Ascending aorta (tissue), 2 donors: ENCODE data around the gene RARB. TPM values are rescaled to one million over a fixed set of nuclear protein-coding genes. Genes with fewer than 3 reads are reported as not detected.

ENCODE experiments used
- DNase-seq, 2 donors: peaks; one replicate each; pipeline ENCODE4 v3.0.0-alpha.2; 2019; ENCODE audit warnings: low spot score in 2 of 2
- H3K27ac ChIP-seq, 2 donors: fragments of 200-600 bp; sonication (generic); one replicate each; pipeline ENCODE4 v1.5.1; 2016 to 2017; ENCODE audit warnings: mild to moderate bottlenecking in 1 of 2
- H3K27me3 ChIP-seq: fragments of 200-600 bp; sonication (generic); one replicate; pipeline ENCODE4 v1.5.1; 2017
- H3K36me3 ChIP-seq, 2 donors: fragments of 200-600 bp; sonication (generic); one replicate each; pipeline ENCODE4 v1.5.1; 2016
- H3K4me1 ChIP-seq, 2 donors: fragments of 200-600 bp; sonication (generic); one replicate each; pipeline ENCODE4 v1.5.1; 2016 to 2017; ENCODE audit warnings: mild to moderate bottlenecking in 1 of 2
- H3K4me3 ChIP-seq, 2 donors: fragments of 200-600 bp; sonication (generic); one replicate each; pipeline ENCODE4 v1.5.1; 2016 to 2017; ENCODE audit warnings: mild to moderate bottlenecking in 1 of 2
- H3K9me3 ChIP-seq, 2 donors: fragments of 200-600 bp; sonication (generic); one replicate each; pipeline ENCODE4 v1.5.1; 2016
- intact Hi-C: fragments of 100-400 bp; cut with DNase I; formaldehyde crosslinking; loops from one replicate; pipeline ENCODE4 v1.15.1; 2023
- total RNA-seq: library from RNA; depleted of rRNA; stranded (reverse); fragments of >200 nt; gene quantifications from one replicate; pipeline ENCODE4 v1.1.0, GENCODE V29; 2016
- TF ChIP-seq, protein P1 (sequence below), 3 experiments: fragments of 200-600 bp in 2 of 3; fragments of 450-650 bp in 1 of 3; sonication (generic) in 2 of 3; IDR thresholded peaks; one replicate each; pipeline ENCODE4 v1.5.1; 2016 to 2019; ENCODE audit warnings: antibody characterized with exemption in 3 of 3, mild to moderate bottlenecking in 1 of 3, moderate library complexity in 1 of 3

RARB gene
- total RNA-seq, 1 donor from 2014 or later: 52.7 TPM

DNA sequence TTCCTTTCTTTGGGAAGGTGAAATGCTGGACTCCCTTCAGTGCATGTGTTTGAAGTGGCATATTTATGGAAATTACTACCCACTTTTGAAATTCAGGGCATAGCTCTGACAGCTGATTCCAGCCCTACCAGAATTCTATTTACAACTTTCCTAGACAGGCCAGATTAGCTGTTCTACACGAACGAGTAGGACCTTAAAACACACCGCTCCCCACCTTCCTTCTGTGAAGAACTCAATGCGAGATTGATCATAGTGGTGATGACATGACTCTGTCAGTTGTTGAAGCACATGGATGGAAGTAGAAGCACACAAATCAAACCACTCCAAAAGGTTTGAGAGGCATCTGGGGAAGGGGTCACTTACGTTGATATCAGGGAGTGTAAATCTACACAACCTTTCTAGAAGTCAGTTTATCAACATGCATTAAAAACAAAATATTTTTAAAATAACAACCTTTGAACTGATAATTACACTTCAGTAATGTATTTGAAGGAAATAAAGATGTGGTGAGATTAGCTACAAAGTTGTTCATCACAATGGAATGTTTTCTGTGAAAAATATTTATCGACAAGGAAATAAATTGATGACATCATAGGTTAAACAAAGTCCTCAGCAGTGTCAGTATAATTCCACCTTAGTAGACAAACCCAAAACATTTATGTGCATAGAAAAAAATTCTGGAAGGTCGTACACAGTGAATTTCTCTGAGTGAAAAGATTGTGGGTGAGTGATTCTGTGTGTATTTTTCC lies 29.8 kb downstream of the RARB start:
- intact Hi-C loops: no loop called here
- peaks cover 4 to 20% of the 10 kb centered on the region in 2 donors for H3K4me1 ChIP-seq
- DNase-seq: no peak
- TF ChIP-seq, protein P1, sequence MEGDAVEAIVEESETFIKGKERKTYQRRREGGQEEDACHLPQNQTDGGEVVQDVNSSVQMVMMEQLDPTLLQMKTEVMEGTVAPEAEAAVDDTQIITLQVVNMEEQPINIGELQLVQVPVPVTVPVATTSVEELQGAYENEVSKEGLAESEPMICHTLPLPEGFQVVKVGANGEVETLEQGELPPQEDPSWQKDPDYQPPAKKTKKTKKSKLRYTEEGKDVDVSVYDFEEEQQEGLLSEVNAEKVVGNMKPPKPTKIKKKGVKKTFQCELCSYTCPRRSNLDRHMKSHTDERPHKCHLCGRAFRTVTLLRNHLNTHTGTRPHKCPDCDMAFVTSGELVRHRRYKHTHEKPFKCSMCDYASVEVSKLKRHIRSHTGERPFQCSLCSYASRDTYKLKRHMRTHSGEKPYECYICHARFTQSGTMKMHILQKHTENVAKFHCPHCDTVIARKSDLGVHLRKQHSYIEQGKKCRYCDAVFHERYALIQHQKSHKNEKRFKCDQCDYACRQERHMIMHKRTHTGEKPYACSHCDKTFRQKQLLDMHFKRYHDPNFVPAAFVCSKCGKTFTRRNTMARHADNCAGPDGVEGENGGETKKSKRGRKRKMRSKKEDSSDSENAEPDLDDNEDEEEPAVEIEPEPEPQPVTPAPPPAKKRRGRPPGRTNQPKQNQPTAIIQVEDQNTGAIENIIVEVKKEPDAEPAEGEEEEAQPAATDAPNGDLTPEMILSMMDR (IDR thresholded peaks at IDR 0.05): no peak
- H3K9me3 ChIP-seq: no peaks in the 10 kb centered on the region
- no peaks in the 10 kb centered on the region for H3K36me3 ChIP-seq
- H3K27ac ChIP-seq: peak overlapping the region; percentile 50 to 64
- H3K27me3 ChIP-seq: no peaks in the 10 kb centered on the region
- H3K4me3 ChIP-seq: no peak overlapping the region

DNA sequence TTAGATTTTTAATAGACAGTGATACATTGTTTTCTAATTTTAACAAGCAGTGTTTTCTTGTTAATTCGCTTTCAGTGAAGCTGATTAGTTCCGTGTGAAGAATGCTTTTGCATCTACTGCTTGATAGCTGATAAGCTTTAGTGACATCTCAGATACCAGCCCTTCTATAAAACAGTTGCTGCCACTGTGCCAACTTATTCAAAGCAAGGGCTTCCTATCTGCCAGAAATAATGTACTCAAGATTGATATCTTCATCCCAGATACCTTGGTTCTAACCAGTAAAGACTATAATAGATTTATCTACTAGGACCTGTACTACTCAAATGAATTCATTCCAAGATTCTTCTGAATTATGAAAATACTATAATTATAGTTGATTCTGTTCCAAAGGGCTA lies 30.4 kb downstream of the RARB start:
- no peaks in the 10 kb centered on the region for H3K9me3 ChIP-seq
- H3K36me3 ChIP-seq: no peaks in the 10 kb centered on the region
- no peak overlapping the region for H3K4me3 ChIP-seq
- intact Hi-C loops: no loop called here
- peak overlapping the region; percentile 8 to 56 for H3K27ac ChIP-seq
- DNase-seq: no peak
- TF ChIP-seq, protein P1 (IDR thresholded peaks at IDR 0.05): no peak
- H3K27me3 ChIP-seq: no peaks in the 10 kb centered on the region
- peaks cover 4 to 20% of the 10 kb centered on the region in 2 donors for H3K4me1 ChIP-seq

DNA sequence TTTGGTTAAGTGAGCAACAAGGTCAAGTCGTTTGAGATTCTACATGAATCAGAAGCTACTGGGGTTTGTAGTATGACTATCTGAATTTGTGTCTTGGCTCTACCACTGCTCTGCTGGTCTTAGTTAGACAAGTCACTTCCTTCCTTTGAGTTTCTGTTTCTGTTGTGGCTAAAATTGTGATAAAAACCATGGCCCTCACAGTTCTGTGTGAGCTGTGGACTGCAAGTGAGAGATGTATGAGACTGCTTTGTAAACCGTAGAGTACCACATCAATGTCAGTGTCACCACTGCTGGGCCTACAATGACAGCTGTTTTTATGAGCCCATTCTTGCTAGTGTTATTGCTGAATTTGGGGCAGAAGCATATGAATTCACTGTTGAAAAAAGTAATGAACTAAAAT lies 32.7 kb downstream of the RARB start:
- Histone ChIP-seq H3K4me3 (no peak overlapping the region), H3K27ac (no peak overlapping the region), H3K36me3 (no peaks in the 10 kb centered on the region), H3K27me3 (no peaks in the 10 kb centered on the region), H3K9me3 (no peaks in the 10 kb centered on the region), H3K4me1 (peaks cover 0 to 14% of the 10 kb centered on the region in 2 donors)
- TF ChIP-seq, protein P1 (IDR thresholded peaks at IDR 0.05): no peak
- intact Hi-C loops: no loop called here
- DNase-seq: no peak

DNA sequence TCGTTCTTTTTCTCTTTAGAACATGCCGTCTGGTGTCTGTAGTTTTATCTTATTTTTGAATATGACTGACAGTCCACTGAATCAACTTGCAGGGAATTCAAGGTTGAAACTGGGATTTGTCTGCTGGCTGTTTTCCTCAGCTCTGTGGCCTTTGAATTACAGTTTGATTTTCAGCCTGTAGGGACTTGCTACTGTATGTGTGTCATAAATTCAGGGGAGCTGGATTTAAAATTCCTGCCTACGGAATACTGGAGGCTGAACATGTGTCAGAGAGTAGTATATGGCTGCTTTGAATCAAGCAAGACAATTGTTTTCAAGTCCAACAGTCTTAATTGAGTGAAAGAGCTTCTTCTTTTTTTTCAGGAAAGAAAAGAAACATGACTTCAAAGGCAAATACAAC lies 33.9 kb downstream of the RARB start:
- intact Hi-C loops: no loop called here
- no peak overlapping the region for H3K27ac ChIP-seq
- no peaks in the 10 kb centered on the region for H3K27me3 ChIP-seq
- no peak for DNase-seq
- H3K9me3 ChIP-seq: no peaks in the 10 kb centered on the region
- H3K36me3 ChIP-seq: no peaks in the 10 kb centered on the region
- peaks cover 0 to 12% of the 10 kb centered on the region in 2 donors for H3K4me1 ChIP-seq
- H3K4me3 ChIP-seq: no peak overlapping the region
- TF ChIP-seq, protein P1 (IDR thresholded peaks at IDR 0.05): no peak

DNA sequence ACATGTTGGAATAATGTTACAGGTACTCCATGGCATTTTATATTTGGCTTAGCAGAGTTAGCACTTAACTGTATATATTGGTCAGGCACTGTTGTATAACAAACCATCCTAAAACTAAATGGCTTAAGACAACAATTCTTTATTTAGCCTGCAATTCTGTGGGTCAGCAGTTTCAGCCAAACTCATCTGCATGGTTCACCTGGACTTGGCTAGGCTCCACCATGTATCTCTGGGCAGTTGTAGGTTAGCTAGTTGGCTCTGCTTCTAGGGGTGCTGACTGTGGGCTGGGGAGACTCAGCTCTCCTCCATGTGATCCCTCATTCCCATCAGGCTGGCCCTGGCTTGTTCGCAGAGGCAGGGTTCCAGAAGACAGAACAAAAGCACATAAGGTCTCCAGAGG lies 34.4 kb downstream of the RARB start:
- TF ChIP-seq, protein P1 (IDR thresholded peaks at IDR 0.05): no peak
- Histone ChIP-seq H3K27me3 (no peaks in the 10 kb centered on the region), H3K36me3 (no peaks in the 10 kb centered on the region), H3K27ac (no peak overlapping the region), H3K4me1 (peaks cover 0 to 10% of the 10 kb centered on the region in 2 donors), H3K4me3 (no peak overlapping the region), H3K9me3 (no peaks in the 10 kb centered on the region)
- DNase-seq: no peak
- intact Hi-C loops: no loop called here
